Astrocyte (in vitro differentiated cells and primary cell): ENCODE measurements around the gene MST1. TPM values are rescaled to one million over a fixed set of nuclear protein-coding genes. Genes with fewer than 3 reads are reported as not detected.

Experiments
- DNase-seq: peaks from one replicate; pipeline ENCODE4 v3.0.0-alpha.2; 2010; ENCODE audit warnings: low read depth
- FAIRE-seq: peaks from 2 replicates; lab custom pipeline; 2011; peaks lifted over from hg19 to GRCh38; lab: Jason Lieb, UNC
- H2AFZ ChIP-seq: 2 replicates; pipeline ENCODE4 v1.6.0; 2012; ENCODE audit warnings: low read depth, low read length, inconsistent platforms
- H3K27ac ChIP-seq: 2 replicates; pipeline ENCODE4 v1.5.1; 2011; ENCODE audit warnings: low read depth, low read length, inconsistent platforms
- H3K27me3 ChIP-seq: 2 replicates; pipeline ENCODE4 v1.6.0; 2011; ENCODE audit warnings: low read length, inconsistent platforms; ENCODE audit not compliant: insufficient read depth
- H3K36me3 ChIP-seq: 2 replicates; pipeline ENCODE4 v1.5.1; 2011; ENCODE audit warnings: low read length, inconsistent platforms; ENCODE audit not compliant: insufficient read depth
- H3K4me1 ChIP-seq: 2 replicates; pipeline ENCODE4 v1.5.1; 2011; ENCODE audit warnings: low read length, inconsistent platforms; ENCODE audit not compliant: insufficient read depth
- H3K4me2 ChIP-seq: 2 replicates; pipeline ENCODE4 v1.6.0; 2012; ENCODE audit warnings: low read length, inconsistent platforms
- H3K4me3 ChIP-seq: 2 replicates; pipeline ENCODE4 v1.5.1; 2011; ENCODE audit warnings: low read depth, mild to moderate bottlenecking, low read length, inconsistent platforms; ENCODE audit not compliant: insufficient read depth
- H3K79me2 ChIP-seq: 2 replicates; pipeline ENCODE4 v1.6.0; 2012; ENCODE audit warnings: mild to moderate bottlenecking, low read length, inconsistent platforms; ENCODE audit not compliant: insufficient read depth
- H3K9ac ChIP-seq: 2 replicates; pipeline ENCODE4 v1.6.0; 2012; ENCODE audit warnings: mild to moderate bottlenecking, low read length, inconsistent platforms
- H3K9me3 ChIP-seq: 2 replicates; pipeline ENCODE4 v1.5.1; 2012; ENCODE audit warnings: low read depth, mild to moderate bottlenecking, low read length, inconsistent platforms; ENCODE audit not compliant: insufficient read depth
- H4K20me1 ChIP-seq: 2 replicates; pipeline ENCODE4 v1.6.0; 2012; ENCODE audit warnings: low read length, inconsistent platforms; ENCODE audit not compliant: insufficient read depth
- H3K27ac Mint-ChIP-seq: one replicate; pipeline ENCODE4 v1.8.0; 2021; ENCODE audit warnings: mild to moderate bottlenecking, mixed read lengths; ENCODE audit not compliant: unreplicated experiment
- H3K27me3 Mint-ChIP-seq: one replicate; pipeline ENCODE4 v1.8.0; 2021; ENCODE audit warnings: low read depth, mixed read lengths; ENCODE audit not compliant: unreplicated experiment
- H3K36me3 Mint-ChIP-seq: one replicate; pipeline ENCODE4 v1.8.0; 2021; ENCODE audit warnings: low read depth, mixed read lengths; ENCODE audit not compliant: unreplicated experiment
- H3K4me1 Mint-ChIP-seq: one replicate; pipeline ENCODE4 v1.8.0; 2021; ENCODE audit warnings: low read depth, mixed read lengths; ENCODE audit not compliant: unreplicated experiment
- H3K4me3 Mint-ChIP-seq: one replicate; pipeline ENCODE4 v1.8.0; 2021; ENCODE audit warnings: mild to moderate bottlenecking, moderate library complexity, mixed read lengths; ENCODE audit not compliant: unreplicated experiment
- H3K9me3 Mint-ChIP-seq: one replicate; pipeline ENCODE4 v1.8.0; 2021; ENCODE audit warnings: mild to moderate bottlenecking, mixed read lengths; ENCODE audit not compliant: unreplicated experiment
- CTCF ChIP-seq: IDR thresholded peaks from 2 replicates; pipeline ENCODE4 v1.5.1; 2011; ENCODE audit warnings: low read depth, mild to moderate bottlenecking, inconsistent platforms, low read length, moderate library complexity; ENCODE audit not compliant: insufficient read depth
- EZH2 ChIP-seq: IDR thresholded peaks from 2 replicates; pipeline ENCODE4 v1.6.1; 2012; ENCODE audit warnings: mild to moderate bottlenecking, low read length, inconsistent platforms; ENCODE audit not compliant: insufficient read depth
- total RNA-seq: library from RNA; stranded (reverse); gene quantifications from 2 replicates; pipeline ENCODE4 v1.2.1, GENCODE V29; 2021

MST1 gene
- total RNA-seq, 1 donor from 2014 or later: 9.3 TPM

GRCh38 chr3:49720855-49721595 is 31.8 kb upstream of the MST1 start:
- peaks cover 26% of the 10 kb centered on the region for H3K4me1 ChIP-seq
- no peak overlapping the region for H3K4me2 ChIP-seq
- H4K20me1 ChIP-seq: peaks cover 54% of the 10 kb centered on the region
- Mint-ChIP-seq H3K9me3 (peaks cover 3% of the 10 kb centered on the region), H3K27ac (no peak overlapping the region), H3K4me1 (peaks cover 10% of the 10 kb centered on the region), H3K4me3 (peak overlapping the region; percentile 62), H3K36me3 (peaks cover 8% of the 10 kb centered on the region), H3K27me3 (no peaks in the 10 kb centered on the region)
- H3K9me3 ChIP-seq: no peaks in the 10 kb centered on the region
- DNase-seq (no peak), FAIRE-seq (no peak)
- peaks cover 33% of the 10 kb centered on the region for H3K79me2 ChIP-seq
- no peak overlapping the region for H2AFZ ChIP-seq
- H3K27ac ChIP-seq: no peak overlapping the region
- H3K36me3 ChIP-seq: peaks cover 3% of the 10 kb centered on the region
- TF ChIP-seq CTCF (no peak), EZH2 (no peak)
- H3K9ac ChIP-seq: no peak overlapping the region
- no peak overlapping the region for H3K4me3 ChIP-seq
- no peaks in the 10 kb centered on the region for H3K27me3 ChIP-seq

GRCh38 chr3:49719214-49719884 is 30.1 kb upstream of the MST1 start, which contains the start of gene AMIGO3:
TSS of gene AMIGO3 (minus strand) at chr3:49719684. CDS start at chr3:49719465, 219 bp downstream.
- Histone ChIP-seq H3K4me2 (peak within 1 kb of the TSS; percentile 86), H3K27ac (no peak within 1 kb of the TSS), H3K36me3 (peaks cover 3% of the 10 kb centered on the region), H3K9me3 (no peaks in the 10 kb centered on the region), H3K9ac (no peak within 1 kb of the TSS), H3K27me3 (no peaks in the 10 kb centered on the region), H4K20me1 (peaks cover 55% of the 10 kb centered on the region), H2AFZ (no peak within 1 kb of the TSS), H3K79me2 (peaks cover 30% of the 10 kb centered on the region), H3K4me1 (peaks cover 21% of the 10 kb centered on the region), H3K4me3 (peak within 1 kb of the TSS; percentile 51)
- no peaks in the 10 kb centered on the region for H3K27me3 Mint-ChIP-seq
- peaks cover 15% of the 10 kb centered on the region for H3K36me3 Mint-ChIP-seq
- no peak for TF ChIP-seq EZH2
- TF ChIP-seq CTCF: peak; percentile 24
- peaks cover 3% of the 10 kb centered on the region for H3K9me3 Mint-ChIP-seq
- peaks cover 10% of the 10 kb centered on the region for H3K4me1 Mint-ChIP-seq
- H3K4me3 Mint-ChIP-seq: peak within 1 kb of the TSS; percentile 72
- H3K27ac Mint-ChIP-seq: peak within 1 kb of the TSS; percentile 20
- FAIRE-seq (no peak), DNase-seq (peak; percentile 80)
